Lung (tissue), 12 donors: Measurements from ENCODE around the gene SLCO2A1. TPM values are rescaled to one million over a fixed set of nuclear protein-coding genes. Genes with fewer than 3 reads are reported as not detected.

ENCODE experiments used
- ATAC-seq: fragments of 200-7000 bp; cut with Tn5 transposase; one replicate; pipeline ENCODE4 v1.9.1; 2020; ENCODE audit warnings: moderate number of reproducible peaks; ENCODE audit not compliant: insufficient read depth, low FRiP score
- DNase-seq, 3 donors: peaks; one replicate each; pipeline ENCODE4 v3.0.0-alpha.2; 2013 to 2017
- H3K27ac ChIP-seq, 2 donors: one replicate each; pipeline ENCODE4 v1.5.1; 2013; ENCODE audit warnings: mild to moderate bottlenecking in 2 of 2, moderate library complexity in 2 of 2, control low read depth in 1 of 2, inconsistent platforms in 1 of 2, low read depth in 1 of 2, low read length in 1 of 2
- H3K27me3 ChIP-seq, 3 donors: one replicate each; pipeline ENCODE4 v1.5.1; 2013; ENCODE audit warnings: low read length in 2 of 3; ENCODE audit not compliant: control insufficient read depth in 3 of 3, insufficient read depth in 3 of 3
- H3K36me3 ChIP-seq, 4 donors: one replicate each; pipeline ENCODE4 v1.5.1; 2013; ENCODE audit warnings: low read length in 4 of 4, mild to moderate bottlenecking in 1 of 4, moderate library complexity in 1 of 4; ENCODE audit not compliant: control insufficient read depth in 4 of 4, insufficient read depth in 4 of 4
- H3K4me1 ChIP-seq, 5 donors: one replicate each; pipeline ENCODE4 v1.5.1; 2013; ENCODE audit warnings: low read length in 5 of 5, mild to moderate bottlenecking in 2 of 5, moderate library complexity in 1 of 5; ENCODE audit not compliant: control insufficient read depth in 5 of 5, insufficient read depth in 5 of 5
- H3K4me3 ChIP-seq: one replicate; pipeline ENCODE4 v1.5.1; 2013; ENCODE audit warnings: mild to moderate bottlenecking, control low read depth, moderate library complexity
- H3K9ac ChIP-seq, 2 donors: one replicate each; pipeline ENCODE4 v1.5.1; 2013; ENCODE audit warnings: low read length in 2 of 2, control low read depth in 1 of 2; ENCODE audit not compliant: insufficient read depth in 1 of 2
- H3K9me3 ChIP-seq, 4 donors: one replicate each; pipeline ENCODE4 v1.5.1; 2013; ENCODE audit warnings: low read length in 3 of 4, mild to moderate bottlenecking in 1 of 4, moderate library complexity in 1 of 4; ENCODE audit not compliant: control insufficient read depth in 4 of 4, insufficient read depth in 3 of 4
- WGBS, 2 donors: extraction: QIAGEN DNeasy Blood & Tissue Kit; methylation state at CpG; one replicate each; pipeline ENCODE4 v1.1.7; 2013; 5-methylcytosine and 5-hydroxymethylcytosine counted together
- polyA plus RNA-seq, 2 donors: library from polyadenylated mRNA; stranded (reverse); fragments of 200-250 nt; gene quantifications; one replicate each; pipeline ENCODE4 v1.2.1, GENCODE V29; 2013
- total RNA-seq, 2 donors: library from RNA; depleted of rRNA in 1 of 2; stranded (reverse); fragments of >200 nt in 1 of 2; gene quantifications; one replicate each; pipeline ENCODE4 v1.2.1, GENCODE V29; 2014 to 2021
- TF ChIP-seq, protein P1 (sequence below): IDR thresholded peaks from 2 replicates; pipeline ENCODE4 v1.5.1; 2012; ENCODE audit warnings: mild to moderate bottlenecking; ENCODE audit errors: control extremely low read depth, extremely low read depth
- donor health status: control.
- donor health status: control.
- donor health status: Bipolar disorder and iron deficiency.
- donor health status: healthy.
- donor health status: DM: yes; HTN: yes; CAD: no.

SLCO2A1 gene
- total and polyA plus RNA-seq, 4 donors = 27.2 to 131 (median 42.7) TPM

DNA sequence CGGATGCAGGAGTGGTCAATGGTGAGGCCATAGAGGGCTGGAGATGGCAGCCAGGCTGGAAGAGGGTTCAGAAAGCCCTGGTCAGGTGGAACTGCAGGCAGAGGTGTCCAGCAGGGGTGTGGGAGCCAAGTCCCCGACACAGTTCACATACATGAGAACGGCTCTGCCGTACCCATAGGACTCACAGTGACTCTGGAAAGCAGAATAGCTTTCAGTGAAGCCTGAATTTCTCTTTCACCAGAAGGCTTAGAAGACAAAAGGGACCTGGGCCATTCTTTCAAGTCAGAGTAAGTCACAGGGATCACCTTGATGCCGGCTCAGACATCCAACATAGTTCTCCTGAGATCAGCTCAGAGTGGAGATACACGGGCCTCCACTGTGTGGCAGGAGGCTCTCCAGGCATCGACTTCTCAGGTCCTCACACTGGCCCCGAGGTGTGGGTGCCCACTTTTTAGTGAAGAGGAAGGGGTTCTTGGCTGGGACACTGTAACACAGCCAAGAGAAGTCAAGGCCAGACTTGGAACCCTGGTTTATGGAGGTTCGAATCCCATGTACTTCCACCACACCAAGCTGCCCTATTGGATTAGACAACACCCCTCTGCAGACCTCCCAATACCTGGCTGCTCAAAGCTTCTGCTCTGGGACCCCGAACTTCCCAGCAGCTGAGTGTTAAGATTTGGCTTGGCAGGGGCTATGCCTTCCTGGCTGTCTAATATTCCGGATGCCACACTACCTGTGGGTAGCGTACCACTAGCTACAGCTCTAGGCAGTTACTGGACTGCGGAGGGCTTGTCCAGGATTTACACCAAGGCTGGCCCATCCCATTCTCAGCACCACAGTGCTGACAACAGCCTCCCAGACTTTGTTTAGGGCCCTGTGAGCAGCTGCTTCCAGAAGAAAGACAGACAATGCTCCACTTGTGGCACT, 93.6 kb downstream of the SLCO2A1 start:
- H3K36me3 ChIP-seq = peaks cover 0 to 6% (median 0%) of the 10 kb centered on the region in 4 donors
- no peaks in the 10 kb centered on the region for H3K27me3 ChIP-seq
- no peak overlapping the region for H3K27ac ChIP-seq
- WGBS, 2 donors = 89 to 91% methylated on average over 13 of the region's 13 CpGs
- no peak overlapping the region for H3K9ac ChIP-seq
- ATAC-seq (no peak), DNase-seq (no peak)
- H3K9me3 ChIP-seq = peaks cover 0 to 2% (median 0%) of the 10 kb centered on the region in 4 donors
- H3K4me1 ChIP-seq = peaks cover 0 to 2% (median 0%) of the 10 kb centered on the region in 5 donors
- H3K4me3 ChIP-seq = no peak overlapping the region
- TF ChIP-seq, protein P1, sequence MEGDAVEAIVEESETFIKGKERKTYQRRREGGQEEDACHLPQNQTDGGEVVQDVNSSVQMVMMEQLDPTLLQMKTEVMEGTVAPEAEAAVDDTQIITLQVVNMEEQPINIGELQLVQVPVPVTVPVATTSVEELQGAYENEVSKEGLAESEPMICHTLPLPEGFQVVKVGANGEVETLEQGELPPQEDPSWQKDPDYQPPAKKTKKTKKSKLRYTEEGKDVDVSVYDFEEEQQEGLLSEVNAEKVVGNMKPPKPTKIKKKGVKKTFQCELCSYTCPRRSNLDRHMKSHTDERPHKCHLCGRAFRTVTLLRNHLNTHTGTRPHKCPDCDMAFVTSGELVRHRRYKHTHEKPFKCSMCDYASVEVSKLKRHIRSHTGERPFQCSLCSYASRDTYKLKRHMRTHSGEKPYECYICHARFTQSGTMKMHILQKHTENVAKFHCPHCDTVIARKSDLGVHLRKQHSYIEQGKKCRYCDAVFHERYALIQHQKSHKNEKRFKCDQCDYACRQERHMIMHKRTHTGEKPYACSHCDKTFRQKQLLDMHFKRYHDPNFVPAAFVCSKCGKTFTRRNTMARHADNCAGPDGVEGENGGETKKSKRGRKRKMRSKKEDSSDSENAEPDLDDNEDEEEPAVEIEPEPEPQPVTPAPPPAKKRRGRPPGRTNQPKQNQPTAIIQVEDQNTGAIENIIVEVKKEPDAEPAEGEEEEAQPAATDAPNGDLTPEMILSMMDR = no peak

DNA sequence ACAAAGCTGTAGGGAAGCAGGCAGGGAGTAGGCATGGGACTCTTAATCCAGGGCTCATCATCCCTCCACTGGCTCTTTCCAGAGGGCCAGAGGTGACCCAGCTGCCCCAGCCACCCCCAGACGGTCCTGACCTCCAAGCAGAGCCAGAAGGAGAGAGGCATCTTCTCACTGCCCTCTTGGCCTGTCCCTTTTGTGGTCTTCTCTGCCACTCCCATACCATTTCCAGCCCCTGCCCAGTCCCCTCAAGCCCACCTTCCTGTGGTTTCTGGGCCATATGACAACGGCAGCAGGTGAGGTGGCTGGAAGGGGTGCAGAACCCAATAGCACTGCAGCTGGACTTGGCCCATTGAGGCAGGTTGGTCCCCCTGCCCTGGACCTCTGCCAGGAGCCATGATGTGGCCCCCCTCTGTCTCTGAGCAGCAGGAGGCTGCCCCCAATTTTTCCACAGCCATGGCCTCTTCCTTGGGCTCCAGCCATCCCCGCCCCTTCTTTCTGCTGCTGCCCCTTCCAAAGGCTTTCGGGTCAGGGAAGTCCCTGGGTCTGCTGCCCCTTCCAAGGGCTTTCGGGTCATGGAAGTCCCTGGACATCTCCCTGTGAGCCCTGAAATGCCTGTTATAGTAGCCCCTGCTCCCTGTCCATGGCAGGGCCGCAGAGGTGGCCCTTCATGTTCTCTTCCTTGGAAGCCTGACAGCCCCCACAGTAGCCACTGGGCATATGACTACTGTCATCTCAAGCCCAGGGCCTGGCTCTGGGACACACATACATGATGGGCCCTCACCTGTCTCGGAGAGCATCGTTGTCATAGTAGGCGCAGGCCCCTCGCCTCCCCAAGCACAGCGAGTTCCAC, 94.5 kb downstream of the SLCO2A1 start:
- peaks cover 0 to 2% (median 0%) of the 10 kb centered on the region in 4 donors for H3K9me3 ChIP-seq
- H3K4me1 ChIP-seq = no peaks in the 10 kb centered on the region
- no peak overlapping the region for H3K9ac ChIP-seq
- no peaks in the 10 kb centered on the region for H3K27me3 ChIP-seq
- DNase-seq = no peak
- no peak overlapping the region for H3K27ac ChIP-seq
- WGBS, 2 donors = 91 to 93% methylated on average over 10 to 11 of the region's 11 CpGs
- TF ChIP-seq, protein P1 = no peak
- no peak overlapping the region for H3K4me3 ChIP-seq
- no peak for ATAC-seq
- peaks cover 0 to 6% (median 0%) of the 10 kb centered on the region in 4 donors for H3K36me3 ChIP-seq

DNA sequence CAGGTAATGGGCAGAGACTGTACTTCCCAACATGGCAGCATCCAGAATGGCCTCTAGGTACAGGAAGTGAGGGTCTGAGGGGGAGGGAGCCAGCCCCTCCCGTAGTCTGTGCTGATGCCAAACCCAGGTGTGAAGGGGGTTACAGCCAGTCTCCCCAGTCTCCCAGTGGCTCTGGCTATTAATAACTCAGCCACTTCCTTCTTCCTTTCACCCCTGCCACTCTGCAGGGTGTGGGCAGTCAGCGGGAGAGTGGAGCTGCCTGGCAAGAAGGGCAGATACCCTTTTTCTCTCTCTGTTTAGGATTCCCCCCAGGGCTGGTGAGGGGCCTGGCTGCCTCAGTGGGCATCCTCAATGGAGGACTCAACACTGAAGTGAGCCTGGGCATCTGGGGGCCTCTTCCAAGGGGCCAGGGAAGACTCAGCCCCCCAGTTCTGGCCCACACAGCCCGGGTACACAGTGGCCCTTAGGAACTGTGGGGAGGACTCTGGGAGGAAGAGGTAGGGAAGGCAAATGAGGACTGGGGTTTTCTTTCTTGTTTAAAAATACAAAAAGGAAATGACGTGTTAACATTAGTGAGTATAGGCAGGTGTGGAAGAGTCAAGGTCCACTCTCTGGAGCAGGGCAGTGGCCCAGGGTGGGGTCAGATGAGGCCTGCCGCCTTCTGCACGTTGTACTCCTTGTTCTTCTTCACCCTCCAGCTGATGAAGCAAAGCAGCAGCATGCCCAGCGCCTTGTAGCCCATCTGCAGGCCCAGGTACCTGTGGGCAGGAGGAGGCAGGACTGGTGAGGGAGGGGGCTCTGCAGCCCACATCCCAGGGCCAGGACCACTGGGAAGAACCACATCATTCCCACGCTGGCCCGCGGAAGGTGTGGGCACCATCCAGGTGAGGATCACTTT, 95.4 kb downstream of the SLCO2A1 start:
- Histone ChIP-seq H3K4me1 (no peaks in the 10 kb centered on the region), H3K9ac (no peak overlapping the region), H3K9me3 (peaks cover 0 to 2% (median 0%) of the 10 kb centered on the region in 4 donors), H3K36me3 (peaks cover 0 to 6% (median 0%) of the 10 kb centered on the region in 4 donors), H3K4me3 (no peak overlapping the region), H3K27me3 (no peaks in the 10 kb centered on the region), H3K27ac (no peak overlapping the region)
- ATAC-seq (no peak), DNase-seq (no peak)
- WGBS, 2 donors = 73 to 77% methylated on average over 10 of the region's 10 CpGs
- TF ChIP-seq, protein P1 = no peak
